ENCODE results near the gene KIF4A.
"Not testable (repeated sequence)": the region's sequence is repeated elsewhere in the genome, so short reads cannot be mapped to it uniquely, and the experiment has no call there.

KIF4A gene

DNA sequence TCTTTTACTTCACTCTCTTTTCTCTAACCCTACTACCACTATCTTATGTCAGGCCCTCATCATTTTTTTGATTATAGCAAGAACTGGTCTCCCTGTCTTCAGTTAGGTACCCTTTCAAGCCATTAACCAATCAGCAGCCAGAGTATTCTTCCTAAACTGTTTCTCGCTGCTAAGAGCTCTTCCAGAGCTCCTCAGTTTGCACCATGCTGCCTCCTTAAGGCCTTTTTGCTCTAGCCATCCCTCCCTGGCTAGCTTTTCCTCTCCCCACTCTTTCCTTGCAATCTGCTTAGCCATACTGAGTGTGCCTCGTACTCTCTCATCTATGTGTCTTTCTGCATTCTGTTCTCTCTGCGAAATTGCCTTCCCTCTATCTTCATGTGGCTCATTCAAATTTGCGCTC, 32.9 kb downstream of the KIF4A start:
- Histone ChIP-seq H3K27me3 (ENCODE audit: insufficient read depth, poor library complexity, severe bottlenecking) (no peaks in the 10 kb centered on the region), H3K4me3 (replicated peaks; ENCODE audit: insufficient read depth, low read length) (no peak overlapping the region), H3K27ac (replicated peaks) (no peak overlapping the region)
- TF ChIP-seq REST (IDR thresholded peaks at IDR 0.05; ENCODE audit: insufficient replicate concordance, low read depth) (no peak), POLR2AphosphoS5 (IDR thresholded peaks at IDR 0.05; ENCODE audit: low read depth) (no peak), SPI1 (IDR thresholded peaks at IDR 0.05; ENCODE audit: borderline replicate concordance, low read depth) (no peak), GABPA (IDR thresholded peaks at IDR 0.05; ENCODE audit: low read depth) (no peak)
- TF ChIP-seq, protein P1, sequence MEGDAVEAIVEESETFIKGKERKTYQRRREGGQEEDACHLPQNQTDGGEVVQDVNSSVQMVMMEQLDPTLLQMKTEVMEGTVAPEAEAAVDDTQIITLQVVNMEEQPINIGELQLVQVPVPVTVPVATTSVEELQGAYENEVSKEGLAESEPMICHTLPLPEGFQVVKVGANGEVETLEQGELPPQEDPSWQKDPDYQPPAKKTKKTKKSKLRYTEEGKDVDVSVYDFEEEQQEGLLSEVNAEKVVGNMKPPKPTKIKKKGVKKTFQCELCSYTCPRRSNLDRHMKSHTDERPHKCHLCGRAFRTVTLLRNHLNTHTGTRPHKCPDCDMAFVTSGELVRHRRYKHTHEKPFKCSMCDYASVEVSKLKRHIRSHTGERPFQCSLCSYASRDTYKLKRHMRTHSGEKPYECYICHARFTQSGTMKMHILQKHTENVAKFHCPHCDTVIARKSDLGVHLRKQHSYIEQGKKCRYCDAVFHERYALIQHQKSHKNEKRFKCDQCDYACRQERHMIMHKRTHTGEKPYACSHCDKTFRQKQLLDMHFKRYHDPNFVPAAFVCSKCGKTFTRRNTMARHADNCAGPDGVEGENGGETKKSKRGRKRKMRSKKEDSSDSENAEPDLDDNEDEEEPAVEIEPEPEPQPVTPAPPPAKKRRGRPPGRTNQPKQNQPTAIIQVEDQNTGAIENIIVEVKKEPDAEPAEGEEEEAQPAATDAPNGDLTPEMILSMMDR (IDR thresholded peaks at IDR 0.05; ENCODE audit: insufficient read depth, low read length) = no peak
- no peak for DNase-seq (ENCODE audit: low read depth in 1 of 2, low spot score in 1 of 2)

GRCh38 chrX:70323628-70324027, 33.7 kb downstream of the KIF4A start:
- H3K27me3 ChIP-seq (ENCODE audit: insufficient read depth, poor library complexity, severe bottlenecking); H3K27ac ChIP-seq (replicated peaks); DNase-seq (ENCODE audit: low read depth in 1 of 2, low spot score in 1 of 2); H3K4me3 ChIP-seq (replicated peaks; ENCODE audit: insufficient read depth, low read length): not testable (repeated sequence)

- Histone ChIP-seq H3K27ac (replicated peaks) (no peak overlapping the region), H3K4me3 (replicated peaks; ENCODE audit: insufficient read depth, low read length) (no peak overlapping the region), H3K27me3 (ENCODE audit: insufficient read depth, poor library complexity, severe bottlenecking) (no peaks in the 10 kb centered on the region)
- TF ChIP-seq REST (IDR thresholded peaks at IDR 0.05; ENCODE audit: insufficient replicate concordance, low read depth) (no peak), POLR2AphosphoS5 (IDR thresholded peaks at IDR 0.05; ENCODE audit: low read depth) (no peak), GABPA (IDR thresholded peaks at IDR 0.05; ENCODE audit: low read depth) (no peak), SPI1 (IDR thresholded peaks at IDR 0.05; ENCODE audit: borderline replicate concordance, low read depth) (no peak)
- TF ChIP-seq, protein P1 (IDR thresholded peaks at IDR 0.05; ENCODE audit: insufficient read depth, low read length) = no peak
- DNase-seq (ENCODE audit: low read depth in 1 of 2, low spot score in 1 of 2) = no peak
Observed at GRCh38 chrX:70324326-70324725, 34.4 kb downstream of the KIF4A start.

- TF ChIP-seq REST (IDR thresholded peaks at IDR 0.05; ENCODE audit: insufficient replicate concordance, low read depth) = no peak
- no peak for TF ChIP-seq POLR2AphosphoS5 (IDR thresholded peaks at IDR 0.05; ENCODE audit: low read depth)
- TF ChIP-seq SPI1 (IDR thresholded peaks at IDR 0.05; ENCODE audit: borderline replicate concordance, low read depth) = no peak
- no peak for TF ChIP-seq GABPA (IDR thresholded peaks at IDR 0.05; ENCODE audit: low read depth)
- TF ChIP-seq, protein P1 (IDR thresholded peaks at IDR 0.05; ENCODE audit: insufficient read depth, low read length) = no peak
- no peaks in the 10 kb centered on the region for H3K27me3 ChIP-seq (ENCODE audit: insufficient read depth, poor library complexity, severe bottlenecking)
- no peak overlapping the region for H3K27ac ChIP-seq (replicated peaks)
- H3K4me3 ChIP-seq (replicated peaks; ENCODE audit: insufficient read depth, low read length) = no peak overlapping the region
- no peak for DNase-seq (ENCODE audit: low read depth in 1 of 2, low spot score in 1 of 2)
Observed at GRCh38 chrX:70331161-70331560, 41.3 kb downstream of the KIF4A start.
